H54 (cell line): ENCODE data around the gene CNFN.

ENCODE experiments used
- DNase-seq: peaks from one replicate; pipeline ENCODE4 v3.0.0; 2011; ENCODE audit warnings: low spot score, mixed read lengths; ENCODE audit not compliant: insufficient read length
- FAIRE-seq: peaks from 3 replicates; lab custom pipeline; 2011; peaks lifted over from hg19 to GRCh38; lab: Jason Lieb, UNC
- POLR2A ChIP-seq: IDR thresholded peaks from 2 replicates; pipeline ENCODE4 v1.6.1; 2011; ENCODE audit warnings: low read depth, mild to moderate bottlenecking, low read length

The CNFN gene

DNA sequence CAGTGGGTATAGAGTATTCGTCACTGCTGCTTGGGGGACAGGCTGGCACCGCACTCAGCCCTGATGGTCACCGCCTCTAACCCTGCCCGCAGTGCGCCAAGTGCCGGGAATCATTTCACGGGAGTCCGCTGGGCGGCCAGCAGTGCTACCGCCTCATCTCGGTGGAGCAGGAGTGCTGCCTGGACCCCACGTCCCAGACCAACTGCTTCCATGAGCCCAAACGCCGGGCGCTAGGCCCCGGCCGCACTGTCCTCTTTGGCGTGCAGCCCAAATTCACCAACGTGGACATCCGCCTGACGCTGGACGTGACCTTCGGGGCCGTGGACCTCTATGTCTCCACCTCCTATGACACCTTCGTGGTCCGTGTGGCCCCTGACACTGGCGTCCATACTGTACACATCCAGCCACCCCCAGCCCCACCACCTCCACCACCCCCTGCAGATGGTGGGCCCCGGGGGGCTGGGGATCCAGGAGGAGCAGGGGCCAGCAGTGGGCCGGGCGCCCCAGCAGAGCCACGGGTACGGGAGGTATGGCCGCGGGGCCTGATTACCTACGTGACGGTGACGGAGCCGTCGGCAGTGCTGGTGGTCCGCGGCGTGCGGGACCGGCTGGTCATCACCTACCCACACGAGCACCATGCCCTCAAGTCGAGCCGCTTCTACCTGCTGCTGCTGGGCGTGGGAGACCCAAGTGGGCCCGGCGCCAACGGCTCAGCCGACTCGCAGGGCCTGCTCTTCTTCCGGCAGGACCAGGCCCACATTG is 14.5 kb downstream of the CNFN start:
- no peak for DNase-seq
- TF ChIP-seq POLR2A = no peak
- FAIRE-seq = no peak

DNA sequence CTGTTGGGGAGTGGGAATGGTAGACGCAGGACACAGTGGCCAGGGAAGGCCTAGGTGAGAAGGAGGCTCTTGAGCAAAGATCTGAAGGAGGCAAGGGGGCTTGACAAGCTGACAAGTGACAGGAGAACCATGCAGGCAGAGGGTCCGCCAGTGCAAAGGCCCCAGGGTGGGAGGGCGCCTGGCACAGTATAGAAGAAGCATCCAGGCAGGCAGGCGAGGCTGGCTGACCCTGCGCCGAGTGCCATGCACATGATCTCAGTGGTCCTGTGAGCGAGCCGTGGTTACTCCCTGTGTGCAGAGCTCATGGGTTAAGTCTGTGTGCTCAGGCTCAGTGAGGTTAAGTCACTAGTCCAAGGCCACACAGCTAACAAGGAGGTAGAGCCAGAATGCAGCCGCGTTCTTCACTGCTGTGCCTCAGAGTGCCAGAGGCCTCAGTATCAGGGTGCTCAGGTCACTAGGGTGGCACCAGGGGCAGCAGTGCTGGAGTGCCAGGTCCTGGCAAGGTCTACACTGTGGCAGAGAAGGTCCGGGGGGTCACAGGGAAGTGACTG is 15.2 kb downstream of the CNFN start:
- DNase-seq = no peak
- TF ChIP-seq POLR2A = no peak
- no peak for FAIRE-seq

GRCh38 chr19:42370626-42371175 is 19.4 kb downstream of the CNFN start:
- no peak for FAIRE-seq
- no peak for DNase-seq
- no peak for TF ChIP-seq POLR2A

GRCh38 chr19:42370068-42370520 is 20.0 kb downstream of the CNFN start:
- no peak for TF ChIP-seq POLR2A
- FAIRE-seq = no peak
- DNase-seq = no peak

GRCh38 chr19:42369433-42370067 is 20.5 kb downstream of the CNFN start:
- FAIRE-seq = no peak
- no peak for DNase-seq
- TF ChIP-seq POLR2A = no peak

GRCh38 chr19:42368765-42369164 is 21.3 kb downstream of the CNFN start:
- DNase-seq (no peak), FAIRE-seq (no peak)
- TF ChIP-seq POLR2A = no peak

DNA sequence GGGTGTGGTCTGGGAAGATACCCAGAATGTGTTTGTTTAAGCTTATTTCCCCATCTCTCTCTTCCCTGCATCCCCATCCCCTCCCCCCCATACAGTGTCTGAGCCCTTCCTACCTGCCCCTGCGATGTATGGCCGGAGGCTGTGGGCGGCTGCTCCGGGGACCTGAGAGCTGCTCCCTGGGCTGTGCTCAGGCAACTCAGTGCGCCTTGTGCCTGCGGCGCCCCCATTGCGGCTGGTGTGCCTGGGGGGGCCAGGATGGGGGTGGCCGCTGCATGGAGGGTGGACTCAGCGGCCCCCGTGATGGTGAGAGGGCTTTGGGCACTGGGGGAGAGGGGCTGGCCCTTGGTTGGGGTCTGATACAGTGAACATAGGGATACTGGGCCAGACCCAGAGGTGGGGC is 21.7 kb downstream of the CNFN start:
- FAIRE-seq = no peak

GRCh38 chr19:42367929-42368328 is 22.2 kb downstream of the CNFN start:
- no peak for TF ChIP-seq POLR2A
- no peak for DNase-seq
- FAIRE-seq = no peak

More for the DNA sequence above, 21.7 kb downstream of the CNFN start:
- no peak for DNase-seq
- no peak for TF ChIP-seq POLR2A

DNA sequence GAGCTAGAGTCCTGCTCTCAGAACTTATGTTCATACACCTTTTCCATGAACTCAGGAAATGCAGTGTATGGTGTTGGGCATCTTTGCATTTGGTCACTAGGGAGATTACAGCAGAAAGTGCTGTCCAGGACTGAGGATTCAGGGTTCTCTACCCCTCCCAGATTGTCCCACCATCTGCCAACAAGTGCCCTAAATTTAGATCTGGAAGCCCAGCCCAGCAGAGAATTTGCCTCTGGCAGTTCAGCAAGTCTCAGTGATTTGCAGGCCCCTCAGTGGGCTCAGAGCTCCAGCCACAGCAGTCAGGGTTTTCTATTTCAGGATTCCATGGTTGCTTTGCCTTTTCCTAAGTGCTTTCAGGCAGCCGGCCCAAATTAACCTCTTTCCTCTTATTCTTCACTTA is 23.4 kb downstream of the CNFN start:
- DNase-seq = no peak
- no peak for TF ChIP-seq POLR2A
- FAIRE-seq = no peak

DNA sequence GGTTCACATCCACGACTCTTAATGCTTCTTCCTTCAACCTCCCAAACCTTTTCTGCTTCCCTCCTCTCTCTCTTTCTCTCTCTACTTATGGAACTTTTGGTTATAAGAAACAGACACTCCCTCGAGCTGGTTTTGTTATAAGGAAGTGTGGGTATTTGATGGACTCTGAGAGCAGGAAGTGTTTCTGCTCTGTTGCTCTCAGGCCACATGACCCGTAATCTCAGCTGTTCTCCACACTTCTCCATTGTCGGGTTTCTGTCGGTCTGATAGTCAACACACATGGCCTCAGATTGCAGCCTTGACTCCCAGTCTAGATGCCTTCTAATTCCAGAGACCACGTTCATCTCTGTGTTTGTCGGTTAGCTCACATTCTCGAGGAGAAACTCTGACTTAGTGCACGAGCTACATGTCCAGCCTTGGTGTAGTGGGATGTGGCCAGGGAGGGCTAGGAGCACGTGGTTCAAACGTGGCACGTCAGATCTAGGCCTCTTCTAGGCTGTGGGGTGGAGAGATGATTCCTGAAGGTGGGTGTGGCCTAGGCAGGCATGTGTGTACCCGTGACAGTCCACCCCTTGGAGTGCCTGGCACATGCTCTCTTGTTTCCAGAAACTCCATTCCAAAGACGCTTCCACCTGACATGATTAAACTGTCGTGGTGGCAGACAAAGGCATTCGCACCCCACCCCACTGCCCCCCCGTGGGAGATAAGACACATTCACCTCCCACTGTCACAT is 26.3 kb downstream of the CNFN start:
- no peak for FAIRE-seq
- DNase-seq = no peak
- TF ChIP-seq POLR2A = no peak

GRCh38 chr19:42362891-42363440 is 27.1 kb downstream of the CNFN start:
- FAIRE-seq = no peak
- no peak for DNase-seq
- TF ChIP-seq POLR2A = no peak

DNA sequence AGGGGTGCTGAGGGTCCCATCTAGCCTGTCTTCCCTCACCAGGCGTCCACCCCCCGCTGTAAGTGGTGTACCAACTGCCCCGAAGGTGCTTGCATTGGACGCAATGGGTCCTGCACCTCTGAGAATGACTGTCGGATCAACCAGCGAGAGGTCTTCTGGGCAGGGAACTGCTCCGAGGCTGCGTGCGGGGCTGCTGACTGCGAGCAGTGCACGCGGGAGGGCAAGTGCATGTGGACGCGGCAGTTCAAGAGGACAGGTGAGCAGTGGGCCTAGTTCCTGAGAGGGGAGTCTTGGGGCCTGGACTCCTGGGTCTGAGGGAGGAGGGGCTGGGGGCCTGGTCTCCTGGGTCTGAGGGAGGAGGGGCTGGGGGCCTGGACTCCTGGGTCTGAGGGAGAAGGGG is 27.8 kb downstream of the CNFN start:
- DNase-seq (no peak), FAIRE-seq (no peak)
- no peak for TF ChIP-seq POLR2A

DNA sequence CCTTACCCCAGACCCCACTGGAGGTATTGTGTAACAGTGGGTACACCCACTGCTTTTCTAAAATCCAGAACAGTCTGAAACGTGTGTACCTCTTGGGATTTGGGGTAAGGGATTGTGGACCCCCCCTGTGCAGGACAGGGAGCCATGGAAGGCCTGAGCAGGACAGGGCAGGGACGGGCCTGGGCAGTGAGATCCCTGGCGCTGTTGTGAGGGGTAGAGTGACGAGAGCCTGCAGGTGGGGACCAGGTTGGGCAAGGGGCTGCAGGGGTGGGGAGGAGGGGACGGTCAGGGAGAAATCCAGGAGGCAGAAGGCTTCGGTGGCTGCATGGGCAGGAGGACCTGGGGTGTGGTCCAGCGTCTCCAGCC is 28.6 kb downstream of the CNFN start:
- TF ChIP-seq POLR2A = no peak
- FAIRE-seq (no peak), DNase-seq (no peak)
